A549 (cell line): ENCODE data around the gene IGFALS.

ENCODE experiments used
- CEBPB ChIP-seq, 2 experiments: fragments of >200 bp in 1 of 2; sonication (Bioruptor Twin) in 1 of 2; formaldehyde crosslinking in 1 of 2; IDR thresholded peaks; 2 replicates each; pipeline ENCODE4 v1.6.1; 2012 to 2016
- EP300 ChIP-seq, 2 experiments: fragments of >200 bp; sonication (Bioruptor Twin); formaldehyde crosslinking; IDR thresholded peaks; 2 replicates in 1 of 2; 3 replicates in 1 of 2; pipeline ENCODE4 v1.6.1; 2016 to 2017
- KDM1A ChIP-seq: fragments of 200-600 bp; sonication (generic); IDR thresholded peaks from 2 replicates; pipeline ENCODE4 v1.6.1; 2016; ENCODE audit warnings: low read depth, mild to moderate bottlenecking

DNA sequence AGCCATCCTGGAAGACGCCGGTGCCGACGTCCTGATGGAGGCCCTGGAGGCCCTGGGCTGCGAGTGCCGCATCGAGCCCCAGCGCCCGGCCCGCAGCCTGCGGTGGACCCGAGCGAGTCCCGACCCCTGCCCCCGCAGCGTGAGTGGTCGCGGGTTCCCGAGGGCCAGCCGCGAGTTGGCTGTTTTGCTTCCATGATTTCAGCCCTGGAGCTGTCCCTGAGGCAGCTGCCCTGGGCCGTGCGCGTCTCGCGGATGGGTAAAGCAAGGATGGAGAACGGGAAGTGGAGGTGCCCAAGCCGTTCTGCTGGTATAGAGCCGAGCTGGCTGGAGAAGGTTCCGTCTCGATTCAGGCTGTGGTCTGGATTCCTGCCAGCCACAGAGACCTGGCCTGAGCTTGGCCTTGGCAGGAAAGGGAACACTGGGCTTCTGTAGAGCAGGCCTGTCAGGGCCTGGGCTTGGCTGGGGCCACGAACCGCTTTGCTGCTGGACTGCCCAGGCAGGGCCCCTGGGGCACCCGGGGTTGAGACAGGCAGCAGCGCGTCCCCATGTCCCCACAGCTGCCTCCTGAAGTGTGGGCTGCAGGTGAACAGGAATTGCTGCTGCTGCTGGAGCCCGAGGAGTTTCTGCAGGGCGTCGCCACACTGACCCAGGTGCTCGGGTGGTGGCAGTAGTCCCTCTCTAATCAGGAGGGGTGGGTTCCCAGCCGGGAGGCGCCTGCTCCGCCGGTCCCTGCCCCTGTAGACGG, 19.6 kb downstream of the IGFALS start:
- no peak for TF ChIP-seq EP300 (IDR thresholded peaks at IDR 0.05)
- TF ChIP-seq KDM1A, result no peak
- TF ChIP-seq CEBPB (IDR thresholded peaks at IDR 0.05), result no peak
